Osteoblast (primary cell): ENCODE measurements around the gene CD33. TPM values are rescaled to one million over a fixed set of nuclear protein-coding genes. Genes with fewer than 3 reads are reported as not detected.

Experiments used
- DNase-seq: peaks from one replicate; pipeline ENCODE4 v3.0.0; 2011; ENCODE audit warnings: low spot score, mixed read lengths; ENCODE audit not compliant: insufficient read length; ENCODE audit errors: missing footprints
- H2AFZ ChIP-seq: 2 replicates; pipeline ENCODE4 v1.6.0; 2011; ENCODE audit warnings: mild to moderate bottlenecking, low read length
- H3K27ac ChIP-seq: 2 replicates; pipeline ENCODE4 v1.5.1; 2011; ENCODE audit warnings: mild to moderate bottlenecking, low read depth, low read length, moderate library complexity
- H3K27me3 ChIP-seq: 2 replicates; pipeline ENCODE4 v1.6.0; 2012; ENCODE audit warnings: mild to moderate bottlenecking, control low read depth, inconsistent platforms, low read length, moderate library complexity; ENCODE audit not compliant: insufficient read depth
- H3K36me3 ChIP-seq: 2 replicates; pipeline ENCODE4 v1.5.1; 2011; ENCODE audit warnings: mild to moderate bottlenecking, low read length, control low read depth, moderate library complexity; ENCODE audit not compliant: insufficient read depth
- H3K4me1 ChIP-seq: 2 replicates; pipeline ENCODE4 v1.5.1; 2011; ENCODE audit warnings: mild to moderate bottlenecking, low read length, control low read depth, moderate library complexity; ENCODE audit not compliant: insufficient read depth
- H3K4me2 ChIP-seq: 2 replicates; pipeline ENCODE4 v1.6.0; 2011; ENCODE audit warnings: mild to moderate bottlenecking, low read length; ENCODE audit not compliant: insufficient read depth
- H3K4me3 ChIP-seq: fragments of 200-600 bp; sonication (generic); 3 replicates; pipeline ENCODE4 v1.5.1; 2012; ENCODE audit warnings: mild to moderate bottlenecking, low read length, inconsistent platforms; ENCODE audit not compliant: insufficient read depth
- H3K79me2 ChIP-seq: 2 replicates; pipeline ENCODE4 v1.6.0; 2012; ENCODE audit warnings: mild to moderate bottlenecking, low read length, control low read depth, inconsistent platforms; ENCODE audit not compliant: insufficient read depth
- H3K9me3 ChIP-seq: 2 replicates; pipeline ENCODE4 v1.5.1; 2011; ENCODE audit warnings: low read depth, low read length, control low read depth
- H4K20me1 ChIP-seq: 2 replicates; pipeline ENCODE4 v1.6.0; 2012; ENCODE audit warnings: mild to moderate bottlenecking, low read length, control low read depth; ENCODE audit not compliant: insufficient read depth
- total RNA-seq: library from RNA; depleted of rRNA; stranded (reverse); fragments of >200 nt; gene quantifications from 2 replicates; pipeline ENCODE4 v1.2.3, GENCODE V29; 2012
- TF ChIP-seq, protein P1 (sequence below): IDR thresholded peaks from 2 replicates; pipeline ENCODE4 v1.5.1; 2011; ENCODE audit warnings: mild to moderate bottlenecking, low read depth, low read length, moderate library complexity; ENCODE audit errors: extremely low read depth

The CD33 gene
- total RNA-seq, 1 donor, result not detected

DNA sequence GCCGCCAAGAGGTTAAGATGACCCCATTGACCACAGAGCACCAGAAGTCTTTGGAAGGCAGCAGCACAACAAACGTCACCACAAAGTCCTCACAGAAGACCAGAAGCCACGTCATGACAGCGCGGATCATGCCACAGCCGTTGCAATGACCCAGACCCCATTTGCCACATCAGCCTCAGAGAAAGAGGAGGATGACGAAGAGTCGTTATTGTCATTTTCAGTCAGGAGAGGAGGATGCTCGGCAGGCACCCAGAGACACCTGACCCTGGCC, 29.6 kb upstream of the CD33 start:
- Histone ChIP-seq H3K36me3 (no peaks in the 10 kb centered on the region), H3K4me1 (no peaks in the 10 kb centered on the region), H2AFZ (no peak overlapping the region), H4K20me1 (no peaks in the 10 kb centered on the region), H3K27ac (no peak overlapping the region), H3K9me3 (no peaks in the 10 kb centered on the region), H3K4me3 (no peak overlapping the region), H3K4me2 (no peak overlapping the region), H3K79me2 (no peaks in the 10 kb centered on the region), H3K27me3 (no peaks in the 10 kb centered on the region)
- TF ChIP-seq, protein P1, sequence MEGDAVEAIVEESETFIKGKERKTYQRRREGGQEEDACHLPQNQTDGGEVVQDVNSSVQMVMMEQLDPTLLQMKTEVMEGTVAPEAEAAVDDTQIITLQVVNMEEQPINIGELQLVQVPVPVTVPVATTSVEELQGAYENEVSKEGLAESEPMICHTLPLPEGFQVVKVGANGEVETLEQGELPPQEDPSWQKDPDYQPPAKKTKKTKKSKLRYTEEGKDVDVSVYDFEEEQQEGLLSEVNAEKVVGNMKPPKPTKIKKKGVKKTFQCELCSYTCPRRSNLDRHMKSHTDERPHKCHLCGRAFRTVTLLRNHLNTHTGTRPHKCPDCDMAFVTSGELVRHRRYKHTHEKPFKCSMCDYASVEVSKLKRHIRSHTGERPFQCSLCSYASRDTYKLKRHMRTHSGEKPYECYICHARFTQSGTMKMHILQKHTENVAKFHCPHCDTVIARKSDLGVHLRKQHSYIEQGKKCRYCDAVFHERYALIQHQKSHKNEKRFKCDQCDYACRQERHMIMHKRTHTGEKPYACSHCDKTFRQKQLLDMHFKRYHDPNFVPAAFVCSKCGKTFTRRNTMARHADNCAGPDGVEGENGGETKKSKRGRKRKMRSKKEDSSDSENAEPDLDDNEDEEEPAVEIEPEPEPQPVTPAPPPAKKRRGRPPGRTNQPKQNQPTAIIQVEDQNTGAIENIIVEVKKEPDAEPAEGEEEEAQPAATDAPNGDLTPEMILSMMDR, result no peak
- no peak for DNase-seq

DNA sequence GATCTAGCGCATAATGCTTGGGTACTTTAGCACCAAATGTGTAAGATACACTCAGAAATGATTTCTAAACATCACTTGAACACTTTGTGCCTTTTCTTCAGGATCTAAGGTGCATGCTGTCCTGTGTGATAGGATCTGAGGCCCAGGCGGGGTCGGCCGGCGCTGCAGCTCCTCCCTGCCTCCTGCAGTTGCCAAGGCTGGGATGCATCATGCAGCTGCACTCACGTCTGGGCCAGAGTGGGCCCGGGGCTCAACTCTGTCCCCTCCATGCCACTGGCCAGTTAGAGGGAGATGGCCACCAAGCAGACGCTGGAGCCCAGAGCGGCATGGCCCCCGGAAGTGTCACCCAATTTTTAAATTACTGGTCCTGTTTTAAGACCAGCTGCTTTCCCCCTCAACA, 29.3 kb upstream of the CD33 start:
- Histone ChIP-seq H3K4me1 (no peaks in the 10 kb centered on the region), H3K36me3 (no peaks in the 10 kb centered on the region), H4K20me1 (no peaks in the 10 kb centered on the region), H2AFZ (no peak overlapping the region), H3K4me2 (no peak overlapping the region), H3K79me2 (no peaks in the 10 kb centered on the region), H3K9me3 (no peaks in the 10 kb centered on the region), H3K27ac (no peak overlapping the region), H3K4me3 (no peak overlapping the region), H3K27me3 (no peaks in the 10 kb centered on the region)
- DNase-seq, result no peak
- TF ChIP-seq, protein P1, result no peak

DNA sequence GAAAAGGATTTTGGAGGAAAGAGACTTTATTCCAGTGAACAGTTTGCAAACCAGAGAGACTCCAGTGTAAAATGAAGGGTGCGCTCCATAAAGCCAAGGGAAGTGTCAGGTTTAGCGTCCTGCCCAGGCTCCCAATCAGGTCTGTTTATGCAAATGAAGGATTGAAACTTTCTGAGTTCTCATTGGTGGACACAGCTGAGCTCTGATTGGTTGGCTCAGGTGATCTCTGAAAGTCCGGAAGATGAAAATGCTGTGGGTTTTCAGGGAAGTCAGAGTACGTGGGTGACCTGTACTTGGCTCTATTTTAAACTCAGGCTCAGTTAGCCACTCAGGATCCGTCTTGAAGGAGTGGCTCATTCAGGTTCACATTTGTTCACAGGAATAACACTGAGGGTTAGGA, 28.7 kb upstream of the CD33 start:
- Histone ChIP-seq H3K79me2 (no peaks in the 10 kb centered on the region), H3K27ac (no peak overlapping the region), H2AFZ (no peak overlapping the region), H3K4me3 (no peak overlapping the region), H3K27me3 (no peaks in the 10 kb centered on the region), H3K4me1 (no peaks in the 10 kb centered on the region), H3K4me2 (no peak overlapping the region), H4K20me1 (no peaks in the 10 kb centered on the region), H3K9me3 (no peaks in the 10 kb centered on the region), H3K36me3 (no peaks in the 10 kb centered on the region)
- TF ChIP-seq, protein P1, result no peak
- DNase-seq, result no peak

DNA sequence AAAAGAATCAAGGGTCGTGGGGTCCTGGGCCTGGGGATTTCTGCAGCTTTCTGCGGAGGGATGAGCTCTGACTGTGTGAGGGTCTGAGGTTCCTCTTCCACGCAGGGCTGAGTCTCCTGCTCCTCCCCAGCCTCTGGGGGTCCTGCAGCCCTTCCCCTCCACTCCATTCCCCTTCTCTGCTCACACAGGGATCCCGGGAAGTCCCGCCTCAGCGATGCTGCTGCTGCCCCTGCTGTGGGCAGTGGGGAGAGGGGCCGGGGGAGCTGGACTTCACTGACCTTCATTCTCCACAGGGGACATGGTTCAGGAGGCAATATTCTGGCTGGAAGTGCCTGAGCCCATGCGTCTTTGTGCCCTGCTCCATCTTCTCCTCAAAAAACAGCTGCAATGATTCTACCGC, 26.2 kb upstream of the CD33 start:
- DNase-seq, result no peak
- peaks cover 4% of the 10 kb centered on the region for H3K27me3 ChIP-seq
- no peak overlapping the region for H3K4me3 ChIP-seq
- H3K4me1 ChIP-seq, result no peaks in the 10 kb centered on the region
- no peaks in the 10 kb centered on the region for H3K36me3 ChIP-seq
- TF ChIP-seq, protein P1, result no peak
- no peak overlapping the region for H3K27ac ChIP-seq
- H3K4me2 ChIP-seq, result no peak overlapping the region
- H2AFZ ChIP-seq, result no peak overlapping the region
- no peaks in the 10 kb centered on the region for H3K9me3 ChIP-seq
- no peaks in the 10 kb centered on the region for H4K20me1 ChIP-seq
- no peaks in the 10 kb centered on the region for H3K79me2 ChIP-seq
